DOHH2 (cell line): Measurements from ENCODE around the gene GRM4.

Experiments
- H3F3A ChIP-seq: fragments of 200-600 bp; sonication (generic), shearing (Covaris generic); 2 replicates; pipeline ENCODE4 v1.6.0; 2016; ENCODE audit warnings: antibody characterized with exemption, mild to moderate bottlenecking; ENCODE audit not compliant: control insufficient read depth, insufficient read depth
- H3K27ac ChIP-seq: fragments of 200-600 bp; sonication (generic); 2 replicates; pipeline ENCODE4 v1.5.1; 2014; ENCODE audit warnings: low read depth, mild to moderate bottlenecking, low read length, moderate library complexity
- H3K27me3 ChIP-seq: fragments of 200-600 bp; sonication (generic); 2 replicates; pipeline ENCODE4 v1.6.1; 2014; ENCODE audit warnings: mild to moderate bottlenecking, low read length, mixed read lengths; ENCODE audit not compliant: control insufficient read depth
- H3K36me3 ChIP-seq: fragments of 200-600 bp; sonication (generic); 2 replicates; pipeline ENCODE4 v1.6.1; 2014; ENCODE audit warnings: mild to moderate bottlenecking, low read length, moderate library complexity, mixed read lengths; ENCODE audit not compliant: control insufficient read depth
- H3K4me1 ChIP-seq: fragments of 200-600 bp; sonication (generic); 2 replicates; pipeline ENCODE4 v1.6.1; 2014; ENCODE audit warnings: mild to moderate bottlenecking, low read length, mixed read lengths; ENCODE audit not compliant: control insufficient read depth
- H3K4me2 ChIP-seq: fragments of 200-600 bp; sonication (generic); 2 replicates; pipeline ENCODE4 v1.6.0; 2014; ENCODE audit warnings: mild to moderate bottlenecking, low read length, moderate library complexity
- H3K4me3 ChIP-seq: fragments of 200-600 bp; sonication (generic); 2 replicates; pipeline ENCODE4 v1.5.1; 2014; ENCODE audit warnings: mild to moderate bottlenecking, low read length, mixed read lengths
- H3K79me2 ChIP-seq: fragments of 200-600 bp; sonication (generic); 2 replicates; pipeline ENCODE4 v1.6.1; 2014; ENCODE audit warnings: mild to moderate bottlenecking, low read length, mixed read lengths; ENCODE audit not compliant: control insufficient read depth
- H3K9me2 ChIP-seq: fragments of 200-600 bp; sonication (generic); replicated peaks from 2 replicates; pipeline ENCODE4 v1.6.1; 2014; ENCODE audit warnings: mild to moderate bottlenecking, low read length, mixed read lengths; ENCODE audit not compliant: control insufficient read depth
- H3K9me3 ChIP-seq: fragments of 200-600 bp; sonication (generic); 2 replicates; pipeline ENCODE4 v1.6.1; 2014; ENCODE audit warnings: antibody characterized with exemption, low read length, mixed read lengths; ENCODE audit not compliant: control insufficient read depth, insufficient read depth
- H4K20me1 ChIP-seq: fragments of 200-600 bp; sonication (generic); 2 replicates; pipeline ENCODE4 v1.6.0; 2014; ENCODE audit warnings: low read depth, mild to moderate bottlenecking, antibody characterized with exemption, low read length, moderate library complexity; ENCODE audit not compliant: control insufficient read depth, insufficient read depth
- EZH2phosphoT487 ChIP-seq: fragments of 200-600 bp; sonication (generic); IDR thresholded peaks from 2 replicates; pipeline ENCODE4 v1.6.1; 2017; ENCODE audit warnings: borderline replicate concordance, mild to moderate bottlenecking, antibody characterized with exemption, low read length, moderate library complexity, mixed read lengths
- TF ChIP-seq, protein P1 (sequence below): fragments of 200-600 bp; sonication (generic); IDR thresholded peaks from one replicate; pipeline ENCODE4 v1.5.1; 2014; ENCODE audit warnings: antibody characterized with exemption, mild to moderate bottlenecking, low read depth, low read length; ENCODE audit not compliant: poor library complexity, severe bottlenecking

Gene GRM4

DNA sequence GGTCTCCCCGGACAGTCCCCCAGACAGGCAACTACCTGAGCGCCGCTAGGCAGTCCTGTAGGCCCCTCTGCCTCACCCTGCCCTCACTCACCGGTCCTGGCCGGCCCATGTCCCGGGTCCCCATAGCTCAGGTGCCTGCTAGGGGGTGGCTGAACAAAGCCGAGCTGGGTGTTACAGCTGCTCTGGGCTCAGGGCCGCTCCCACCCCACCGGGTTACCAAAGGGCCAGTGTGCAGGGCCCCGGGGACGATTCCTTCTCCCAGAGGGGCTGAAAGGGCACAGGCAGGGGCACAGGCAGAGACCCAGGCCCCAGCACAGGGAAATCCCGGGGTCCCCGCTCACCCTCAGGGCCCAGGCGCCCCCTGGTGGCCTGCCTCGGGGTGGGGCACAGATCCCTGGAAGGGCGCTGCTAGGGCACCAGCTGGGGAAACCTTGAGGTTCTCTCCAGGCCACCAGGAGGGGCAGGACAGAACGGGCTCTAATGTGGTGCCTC lies 118.4 kb downstream of the GRM4 start:
- Histone ChIP-seq H3K4me1 (peaks cover 16% of the 10 kb centered on the region), H3K4me3 (no peak overlapping the region), H3K79me2 (no peaks in the 10 kb centered on the region), H3K27me3 (no peaks in the 10 kb centered on the region), H4K20me1 (no peaks in the 10 kb centered on the region), H3K4me2 (no peak overlapping the region), H3K27ac (no peak overlapping the region), H3K9me3 (no peaks in the 10 kb centered on the region), H3K9me2 (no peaks in the 10 kb centered on the region), H3K36me3 (no peaks in the 10 kb centered on the region), H3F3A (no peaks in the 10 kb centered on the region)
- no peak for TF ChIP-seq EZH2phosphoT487
- TF ChIP-seq, protein P1, sequence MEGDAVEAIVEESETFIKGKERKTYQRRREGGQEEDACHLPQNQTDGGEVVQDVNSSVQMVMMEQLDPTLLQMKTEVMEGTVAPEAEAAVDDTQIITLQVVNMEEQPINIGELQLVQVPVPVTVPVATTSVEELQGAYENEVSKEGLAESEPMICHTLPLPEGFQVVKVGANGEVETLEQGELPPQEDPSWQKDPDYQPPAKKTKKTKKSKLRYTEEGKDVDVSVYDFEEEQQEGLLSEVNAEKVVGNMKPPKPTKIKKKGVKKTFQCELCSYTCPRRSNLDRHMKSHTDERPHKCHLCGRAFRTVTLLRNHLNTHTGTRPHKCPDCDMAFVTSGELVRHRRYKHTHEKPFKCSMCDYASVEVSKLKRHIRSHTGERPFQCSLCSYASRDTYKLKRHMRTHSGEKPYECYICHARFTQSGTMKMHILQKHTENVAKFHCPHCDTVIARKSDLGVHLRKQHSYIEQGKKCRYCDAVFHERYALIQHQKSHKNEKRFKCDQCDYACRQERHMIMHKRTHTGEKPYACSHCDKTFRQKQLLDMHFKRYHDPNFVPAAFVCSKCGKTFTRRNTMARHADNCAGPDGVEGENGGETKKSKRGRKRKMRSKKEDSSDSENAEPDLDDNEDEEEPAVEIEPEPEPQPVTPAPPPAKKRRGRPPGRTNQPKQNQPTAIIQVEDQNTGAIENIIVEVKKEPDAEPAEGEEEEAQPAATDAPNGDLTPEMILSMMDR, result peak; percentile 83

DNA sequence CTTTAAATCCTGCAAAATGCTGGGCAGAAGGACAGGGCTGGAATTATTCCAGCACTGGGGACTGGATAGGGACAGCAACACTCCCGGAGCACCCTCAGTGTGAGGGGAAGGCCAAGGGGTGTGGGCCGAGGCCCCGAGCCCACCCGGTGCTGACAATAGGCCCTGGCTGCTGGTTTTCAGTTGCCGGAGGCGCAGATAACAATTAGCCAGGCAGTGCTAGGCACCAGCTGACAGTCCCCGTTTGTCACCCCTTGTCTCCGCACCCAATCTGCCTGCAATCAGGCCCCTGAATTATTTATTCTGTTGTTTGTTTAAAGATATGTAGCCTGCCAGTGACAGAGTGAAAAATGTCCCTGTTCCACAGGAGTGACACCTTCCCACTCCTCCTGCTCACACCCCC lies 120.0 kb downstream of the GRM4 start:
- no peak overlapping the region for H3K4me2 ChIP-seq
- no peaks in the 10 kb centered on the region for H4K20me1 ChIP-seq
- H3K9me2 ChIP-seq, result no peaks in the 10 kb centered on the region
- no peak overlapping the region for H3K4me3 ChIP-seq
- no peaks in the 10 kb centered on the region for H3K9me3 ChIP-seq
- H3K27ac ChIP-seq, result no peak overlapping the region
- peaks cover 2% of the 10 kb centered on the region for H3K4me1 ChIP-seq
- H3F3A ChIP-seq, result no peaks in the 10 kb centered on the region
- no peaks in the 10 kb centered on the region for H3K79me2 ChIP-seq
- no peaks in the 10 kb centered on the region for H3K27me3 ChIP-seq
- TF ChIP-seq, protein P1, result no peak
- no peak for TF ChIP-seq EZH2phosphoT487
- no peaks in the 10 kb centered on the region for H3K36me3 ChIP-seq

DNA sequence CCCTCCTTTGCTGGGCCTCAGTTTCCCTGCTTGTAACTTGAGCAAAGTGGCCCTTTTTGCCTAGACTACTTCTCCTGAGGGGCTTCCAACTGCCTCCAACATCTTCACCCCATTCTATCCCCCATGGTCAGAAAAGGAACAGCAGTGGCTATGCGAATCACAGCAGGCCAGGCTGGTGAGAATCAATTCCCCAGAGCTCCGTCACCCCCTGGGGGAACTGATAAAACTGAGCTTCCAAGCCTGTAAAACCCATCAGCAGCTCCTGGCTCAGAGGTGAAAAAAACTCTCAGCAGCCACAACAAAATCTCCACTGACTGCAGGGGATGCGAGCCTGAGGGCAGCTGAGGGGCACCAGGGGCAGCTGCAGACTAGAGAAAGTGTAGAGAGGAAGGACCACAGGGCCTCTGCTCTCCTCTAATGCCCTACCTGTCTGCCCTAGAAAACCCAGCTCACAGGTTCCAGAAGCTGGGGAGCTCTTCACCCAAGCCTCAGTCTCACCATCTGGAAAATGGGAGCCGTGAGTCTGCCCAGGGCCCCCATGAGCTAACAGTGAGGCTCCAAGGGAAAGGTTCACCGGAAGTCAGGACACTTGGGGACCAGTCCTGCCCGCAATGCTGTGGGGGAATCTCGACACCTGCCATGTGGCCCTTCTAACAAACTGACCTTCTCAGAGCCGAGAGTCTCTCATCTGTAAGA lies 120.6 kb downstream of the GRM4 start:
- Histone ChIP-seq H3K9me2 (no peaks in the 10 kb centered on the region), H3K79me2 (no peaks in the 10 kb centered on the region), H3K4me1 (no peaks in the 10 kb centered on the region), H4K20me1 (no peaks in the 10 kb centered on the region), H3K4me3 (no peak overlapping the region), H3K36me3 (no peaks in the 10 kb centered on the region), H3K27me3 (no peaks in the 10 kb centered on the region), H3F3A (no peaks in the 10 kb centered on the region), H3K4me2 (no peak overlapping the region), H3K9me3 (no peaks in the 10 kb centered on the region), H3K27ac (no peak overlapping the region)
- no peak for TF ChIP-seq EZH2phosphoT487
- TF ChIP-seq, protein P1, result no peak
